SU-DHL-6 (cell line): ENCODE measurements around the gene ZFYVE26.

Source experiments
- H2AFZ ChIP-seq: fragments of 200-600 bp; sonication (generic); 2 replicates; pipeline ENCODE4 v1.6.1; 2014; ENCODE audit warnings: low read depth, mild to moderate bottlenecking, moderate library complexity, mixed read lengths, antibody characterized with exemption, low read length; ENCODE audit not compliant: severe bottlenecking
- H3F3A ChIP-seq: fragments of 200-600 bp; shearing (Covaris generic); 2 replicates; pipeline ENCODE4 v1.6.0; 2016; ENCODE audit warnings: antibody characterized with exemption, mild to moderate bottlenecking; ENCODE audit not compliant: insufficient read depth
- H3K27ac ChIP-seq: fragments of 200-600 bp; sonication (generic); 2 replicates; pipeline ENCODE4 v1.5.1; 2016; ENCODE audit warnings: low read depth, mild to moderate bottlenecking, low read length, moderate library complexity, mixed read lengths
- H3K27me3 ChIP-seq: fragments of 200-600 bp; sonication (generic), shearing (Covaris generic); 2 replicates; pipeline ENCODE4 v1.6.0; 2014; ENCODE audit warnings: mild to moderate bottlenecking, low read length
- H3K36me3 ChIP-seq: fragments of 200-600 bp; sonication (generic); 2 replicates; pipeline ENCODE4 v1.6.1; 2014; ENCODE audit warnings: mild to moderate bottlenecking, low read length, mixed read lengths
- H3K4me2 ChIP-seq: fragments of 300-600, 200-600 bp; shearing (Covaris generic), sonication (generic); 2 replicates; pipeline ENCODE4 v1.6.0; 2014; ENCODE audit warnings: low read length, low read depth, mild to moderate bottlenecking; ENCODE audit not compliant: poor library complexity, severe bottlenecking
- H3K4me3 ChIP-seq: fragments of 200-600 bp; sonication (generic); 2 replicates; pipeline ENCODE4 v1.5.1; 2014; ENCODE audit warnings: antibody characterized with exemption, low read length, mild to moderate bottlenecking, mixed read lengths; ENCODE audit not compliant: insufficient read depth, poor library complexity, severe bottlenecking
- H3K79me2 ChIP-seq: fragments of 200-600 bp; sonication (generic); 2 replicates; pipeline ENCODE4 v1.6.1; 2014; ENCODE audit warnings: mild to moderate bottlenecking, low read length, moderate library complexity; ENCODE audit not compliant: insufficient read depth
- H3K9ac ChIP-seq: fragments of 200-600 bp; sonication (generic); 2 replicates; pipeline ENCODE4 v1.7.0; 2014; ENCODE audit warnings: mild to moderate bottlenecking, low read length
- H3K9me2 ChIP-seq: fragments of 200-600 bp; sonication (generic); replicated peaks from 2 replicates; pipeline ENCODE4 v1.6.1; 2014; ENCODE audit warnings: low read length; ENCODE audit not compliant: insufficient read depth
- H3K9me3 ChIP-seq: fragments of 200-600 bp; sonication (generic); 2 replicates; pipeline ENCODE4 v1.6.1; 2014; ENCODE audit warnings: low read length, mixed read lengths; ENCODE audit not compliant: insufficient read depth
- H4K20me1 ChIP-seq: fragments of 200-600 bp; sonication (generic); 2 replicates; pipeline ENCODE4 v1.6.1; 2014; ENCODE audit warnings: low read depth, mild to moderate bottlenecking, antibody characterized with exemption, low read length, moderate library complexity, mixed read lengths
- EZH2phosphoT487 ChIP-seq: fragments of 200-600 bp; sonication (generic), shearing (Covaris generic); conservative IDR thresholded peaks from 2 replicates; pipeline ENCODE4 v1.6.1; 2018; ENCODE audit warnings: mild to moderate bottlenecking, antibody characterized with exemption, low read length, moderate library complexity, mixed read lengths
- TF ChIP-seq, protein P1 (sequence below): fragments of 200-600 bp; sonication (generic); IDR thresholded peaks from one replicate; pipeline ENCODE4 v1.5.1; 2017; ENCODE audit warnings: antibody characterized with exemption, mild to moderate bottlenecking, low read length, moderate library complexity; ENCODE audit not compliant: insufficient read depth, poor library complexity, severe bottlenecking

ZFYVE26 gene

DNA sequence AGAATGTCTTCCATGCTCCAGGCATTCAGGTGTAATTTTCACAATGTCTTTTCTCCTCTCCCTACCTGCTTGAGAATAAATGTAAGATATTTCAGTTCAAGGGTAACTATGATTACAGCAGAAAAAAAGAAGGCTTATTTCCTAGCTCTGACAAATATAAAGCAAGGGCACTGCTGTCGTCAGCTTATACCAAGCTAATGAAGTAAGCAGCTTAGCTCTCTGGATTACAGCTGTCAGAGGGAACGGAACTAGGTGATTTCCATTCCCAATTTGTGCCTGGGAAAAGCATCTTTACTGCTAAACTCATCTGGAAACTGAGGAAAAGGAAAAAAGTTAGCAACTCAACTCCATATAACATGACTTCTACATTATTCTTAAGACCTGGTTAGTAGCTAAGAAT lies 56.5 kb downstream of the ZFYVE26 start:
- Histone ChIP-seq H3K9ac (no peak overlapping the region), H3K4me3 (no peak overlapping the region), H3K79me2 (no peaks in the 10 kb centered on the region), H3K27me3 (no peaks in the 10 kb centered on the region), H3K9me2 (no peaks in the 10 kb centered on the region), H3F3A (no peaks in the 10 kb centered on the region), H2AFZ (no peak overlapping the region), H3K36me3 (peaks cover under 1% of the 10 kb centered on the region; the same call in 1 of the 2 replicates), H3K4me2 (no peak overlapping the region), H4K20me1 (no peaks in the 10 kb centered on the region), H3K27ac (no peak overlapping the region), H3K9me3 (no peaks in the 10 kb centered on the region)
- TF ChIP-seq, protein P1, sequence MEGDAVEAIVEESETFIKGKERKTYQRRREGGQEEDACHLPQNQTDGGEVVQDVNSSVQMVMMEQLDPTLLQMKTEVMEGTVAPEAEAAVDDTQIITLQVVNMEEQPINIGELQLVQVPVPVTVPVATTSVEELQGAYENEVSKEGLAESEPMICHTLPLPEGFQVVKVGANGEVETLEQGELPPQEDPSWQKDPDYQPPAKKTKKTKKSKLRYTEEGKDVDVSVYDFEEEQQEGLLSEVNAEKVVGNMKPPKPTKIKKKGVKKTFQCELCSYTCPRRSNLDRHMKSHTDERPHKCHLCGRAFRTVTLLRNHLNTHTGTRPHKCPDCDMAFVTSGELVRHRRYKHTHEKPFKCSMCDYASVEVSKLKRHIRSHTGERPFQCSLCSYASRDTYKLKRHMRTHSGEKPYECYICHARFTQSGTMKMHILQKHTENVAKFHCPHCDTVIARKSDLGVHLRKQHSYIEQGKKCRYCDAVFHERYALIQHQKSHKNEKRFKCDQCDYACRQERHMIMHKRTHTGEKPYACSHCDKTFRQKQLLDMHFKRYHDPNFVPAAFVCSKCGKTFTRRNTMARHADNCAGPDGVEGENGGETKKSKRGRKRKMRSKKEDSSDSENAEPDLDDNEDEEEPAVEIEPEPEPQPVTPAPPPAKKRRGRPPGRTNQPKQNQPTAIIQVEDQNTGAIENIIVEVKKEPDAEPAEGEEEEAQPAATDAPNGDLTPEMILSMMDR: no peak
- no peak for TF ChIP-seq EZH2phosphoT487

DNA sequence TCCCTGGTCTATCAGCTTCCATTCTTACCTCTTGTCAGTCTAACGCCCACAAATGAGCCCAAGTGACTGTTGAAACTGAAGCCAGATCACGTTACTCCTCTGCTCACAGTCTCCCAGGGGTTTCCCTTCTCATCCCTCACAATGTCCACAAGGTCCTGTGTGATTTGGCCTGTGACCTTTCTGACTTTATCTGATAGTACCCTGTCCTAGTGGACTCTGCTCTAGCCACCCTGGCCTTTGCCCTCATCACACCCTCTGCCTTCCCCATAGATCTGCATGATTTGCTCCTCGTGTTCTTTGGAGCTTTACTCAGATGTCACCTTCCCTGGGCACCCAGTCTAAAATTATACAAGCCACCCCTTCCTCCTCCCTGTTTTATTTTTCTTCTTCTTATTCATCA lies 59.2 kb downstream of the ZFYVE26 start:
- H3K9me2 ChIP-seq: no peaks in the 10 kb centered on the region
- H3K27ac ChIP-seq: no peak overlapping the region
- H4K20me1 ChIP-seq: no peaks in the 10 kb centered on the region
- H3K4me2 ChIP-seq: no peak overlapping the region
- H3K9me3 ChIP-seq: no peaks in the 10 kb centered on the region
- H3F3A ChIP-seq: no peaks in the 10 kb centered on the region
- H3K4me3 ChIP-seq: no peak overlapping the region
- no peaks in the 10 kb centered on the region for H3K27me3 ChIP-seq
- TF ChIP-seq EZH2phosphoT487: no peak
- TF ChIP-seq, protein P1: no peak
- H3K36me3 ChIP-seq: no peaks in the 10 kb centered on the region
- no peak overlapping the region for H2AFZ ChIP-seq
- no peaks in the 10 kb centered on the region for H3K79me2 ChIP-seq
- no peak overlapping the region for H3K9ac ChIP-seq

DNA sequence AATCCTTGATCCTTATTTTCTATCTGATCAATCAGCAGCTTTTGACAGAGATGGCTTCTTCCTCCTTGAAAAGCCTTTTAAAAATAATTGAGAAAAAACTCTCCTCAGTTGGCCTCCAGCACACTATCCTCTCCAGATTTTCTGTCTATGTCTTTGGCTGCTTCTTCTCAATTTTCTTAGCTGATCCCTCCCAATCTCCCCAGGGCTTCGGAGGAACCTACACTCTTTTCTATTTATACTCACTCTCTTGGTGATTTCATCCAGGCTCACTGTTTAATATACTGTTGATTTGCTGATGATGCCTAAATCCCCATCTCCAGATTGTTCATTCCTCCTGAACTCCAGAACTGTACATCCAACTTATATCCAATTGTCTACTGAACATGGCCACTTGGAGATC lies 59.9 kb downstream of the ZFYVE26 start:
- TF ChIP-seq, protein P1: no peak
- no peak for TF ChIP-seq EZH2phosphoT487
- Histone ChIP-seq H3K27ac (no peak overlapping the region), H4K20me1 (no peaks in the 10 kb centered on the region), H2AFZ (no peak overlapping the region), H3K79me2 (no peaks in the 10 kb centered on the region), H3K4me2 (no peak overlapping the region), H3K27me3 (no peaks in the 10 kb centered on the region), H3F3A (no peaks in the 10 kb centered on the region), H3K36me3 (no peaks in the 10 kb centered on the region), H3K9me3 (no peaks in the 10 kb centered on the region), H3K9me2 (no peaks in the 10 kb centered on the region), H3K9ac (no peak overlapping the region), H3K4me3 (no peak overlapping the region)
